K562 treated with DMSO at 1 percent for 24 hours (cell line): ENCODE results near the gene SSX2IP. TPM values are rescaled to one million over a fixed set of nuclear protein-coding genes. Genes with fewer than 3 reads are reported as not detected.

ENCODE experiments used
- total RNA-seq: library from RNA; unstranded; fragments of 300-600 nt; gene quantifications from 2 replicates; pipeline ENCODE4 v1.2.3, GENCODE V29; 2022; ENCODE audit warnings: low read depth; ENCODE audit not compliant: insufficient read depth

The SSX2IP gene
- total RNA-seq, result 18.7 and 25.8 TPM in 2 replicates

GRCh38 chr1:84690397-84691121, at the start of gene SSX2IP:
SSX2IP (minus strand) TSS chr1:84690461; CDS start chr1:84671219, 19,242 bp downstream.

Other genes with a start within 250 kb of the SSX2IP start
- gene RPF1, start 211.2 kb downstream of the SSX2IP start, total RNA-seq, result 38.9 TPM in 2 replicates
- 2.6 TPM in 1 of 2 replicates, not detected in the other for gene SPATA1, start 184.1 kb downstream of the SSX2IP start, total RNA-seq
- gene GNG5, start 183.9 kb downstream of the SSX2IP start, total RNA-seq, result 177 and 205 TPM in 2 replicates
- gene CTBS, start 116.0 kb downstream of the SSX2IP start, total RNA-seq, result 9.6 and 11.0 TPM in 2 replicates
- gene LPAR3, start 202.7 kb upstream of the SSX2IP start, total RNA-seq, result not detected in 2 replicates